Spleen (tissue), 11 donors: ENCODE measurements around the gene ANO4. TPM values are rescaled to one million over a fixed set of nuclear protein-coding genes. Genes with fewer than 3 reads are reported as not detected.

Experiments used
- DNase-seq: peaks from one replicate; pipeline ENCODE4 v3.0.0-alpha.2; 2020
- H3K27ac ChIP-seq, 8 donors: fragments of 200-600 bp; sonication (generic) in 7 of 8; 1 replicate in 4 of 8; 2 replicates in 4 of 8; pipeline versions ENCODE4 v1.5.0 to v1.8.0; 2016 to 2021; ENCODE audit warnings: inconsistent platforms in 4 of 8, mild to moderate bottlenecking in 4 of 8, moderate library complexity in 1 of 8
- H3K27me3 ChIP-seq, 7 donors: fragments of 200-600 bp; sonication (generic) in 6 of 7; replicated peaks in 1 of 7; 1 replicate in 4 of 7; 2 replicates in 3 of 7; pipeline versions ENCODE4 v1.5.0 to v1.8.0; 2016 to 2021; ENCODE audit warnings: inconsistent platforms in 3 of 7, mild to moderate bottlenecking in 1 of 7
- H3K36me3 ChIP-seq, 6 donors: fragments of 200-600 bp; sonication (generic) in 5 of 6; 1 replicate in 4 of 6; 2 replicates in 2 of 6; pipeline versions ENCODE4 v1.5.0 to v1.8.0; 2016 to 2021; ENCODE audit warnings: inconsistent platforms in 2 of 6
- H3K4me1 ChIP-seq, 6 donors: fragments of 200-600 bp; sonication (generic) in 5 of 6; 1 replicate in 3 of 6; 2 replicates in 3 of 6; pipeline versions ENCODE4 v1.5.0 to v1.8.0; 2016 to 2021; ENCODE audit warnings: inconsistent platforms in 3 of 6
- H3K4me3 ChIP-seq, 8 donors: fragments of 200-600 bp; sonication (generic) in 7 of 8; 1 replicate in 4 of 8; 2 replicates in 4 of 8; pipeline versions ENCODE4 v1.5.0 to v1.8.0; 2016 to 2021; ENCODE audit warnings: inconsistent platforms in 4 of 8, mild to moderate bottlenecking in 4 of 8, moderate library complexity in 2 of 8
- H3K9me3 ChIP-seq, 8 donors: fragments of 200-600 bp; sonication (generic) in 7 of 8; 1 replicate in 4 of 8; 2 replicates in 4 of 8; pipeline versions ENCODE4 v1.5.0 to v1.8.0; 2016 to 2021; ENCODE audit warnings: inconsistent platforms in 4 of 8
- CTCF ChIP-seq, 11 experiments: fragments of 200-600 bp in 7 of 11; fragments of 450-650 bp in 4 of 11; sonication (generic) in 4 of 11; IDR thresholded peaks in 8 of 11; conservative IDR thresholded peaks in 3 of 11; 1 replicate in 7 of 11; 2 replicates in 4 of 11; pipeline versions ENCODE4 v1.4.0 to v1.8.0; 2016 to 2021; ENCODE audit warnings: antibody characterized with exemption in 11 of 11, inconsistent platforms in 4 of 11, mild to moderate bottlenecking in 1 of 11
- POLR2A ChIP-seq, 3 donors: fragments of 450-650 bp; IDR thresholded peaks; one replicate each; pipeline ENCODE4 v1.5.1; 2017; ENCODE audit warnings: antibody characterized with exemption in 3 of 3, mild to moderate bottlenecking in 1 of 3
- POLR2AphosphoS5 ChIP-seq, 3 donors: sonication (generic); formaldehyde crosslinking; IDR thresholded peaks; one replicate each; pipeline ENCODE4 v1.5.1; 2017; ENCODE audit warnings: antibody characterized with exemption in 3 of 3
- WGBS, 5 donors: extraction: QIAGEN DNeasy Blood & Tissue Kit in 3 of 5; methylation state at CpG; one replicate each; pipeline versions ENCODE4 v1.1.5 to v1.1.7; 2013 to 2018; 5-methylcytosine and 5-hydroxymethylcytosine counted together
- intact Hi-C: fragments of 100-400 bp; cut with DNase I; formaldehyde crosslinking; loops from one replicate; pipeline ENCODE4 v1.15.0; 2023; ENCODE audit warnings: low total_unique reads
- polyA plus RNA-seq, 3 donors: library from polyadenylated mRNA; stranded (reverse); fragments of 200-250 nt; gene quantifications; one replicate each; pipeline ENCODE4 v1.2.1, GENCODE V29; 2013
- total RNA-seq, 7 donors: library from RNA; depleted of rRNA in 3 of 7; stranded (reverse); fragments of >200 nt in 3 of 7; fragmentation: NEBNext Ultra II Directional in 4 of 7; extraction: Animal tissue kit (Norgen Biotek cat#: 25700) in 4 of 7; gene quantifications; one replicate each; pipeline versions ENCODE4 v1.1.0 to v1.2.1, GENCODE V29; 2016 to 2021
- donor health status: healthy with polysubstance abuse.
- donor health status: DM: no; HTN: no; CAD: no; lungs with moderate emphysema.
- donor health status: DM: no; HTN: no; CAD: no.
- donor health status: Bipolar disorder and iron deficiency.
- donor health status: healthy.
- donor health status: DM: no; HTN: no; CAD: no.
- donor health status: DM: yes; HTN: yes; CAD: no.

The ANO4 gene
- total and polyA plus RNA-seq, 10 donors = 0.42 TPM; not detected in 9

- no peak overlapping the region for H3K27ac ChIP-seq
These were observed 216.3 kb downstream of the ANO4 start for GRCh38 chr12:101010896-101011295.

GRCh38 chr12:101013993-101014392, 219.4 kb downstream of the ANO4 start:
- DNase-seq = no peak
- intact Hi-C loops = no loop called here
- 80 to 88% (median 84%) methylated on average over 6 of the region's 6 CpGs for WGBS, 5 donors
- no peak for TF ChIP-seq POLR2A (IDR thresholded peaks at IDR 0.05)
- no peak for TF ChIP-seq CTCF (IDR thresholded peaks at IDR 0.05 in 8 of 11, conservative IDR thresholded peaks at IDR 0.05 in 3 of 11)
- TF ChIP-seq POLR2AphosphoS5 (IDR thresholded peaks at IDR 0.05) = no peak
- Histone ChIP-seq H3K9me3 (peaks cover 0 to 27% (median 13%) of the 10 kb centered on the region in 8 donors), H3K36me3 (no peaks in the 10 kb centered on the region), H3K27ac (no peak overlapping the region), H3K4me3 (no peak overlapping the region), H3K27me3 (no peaks in the 10 kb centered on the region), H3K4me1 (no peaks in the 10 kb centered on the region)

More at GRCh38 chr12:101010896-101011295, 216.3 kb downstream of the ANO4 start:
- H3K4me1 ChIP-seq = no peaks in the 10 kb centered on the region
- intact Hi-C loops = no loop called here
- no peak overlapping the region for H3K4me3 ChIP-seq
- no peaks in the 10 kb centered on the region for H3K36me3 ChIP-seq
- TF ChIP-seq CTCF (IDR thresholded peaks at IDR 0.05 in 8 of 11, conservative IDR thresholded peaks at IDR 0.05 in 3 of 11) (no peak), POLR2A (IDR thresholded peaks at IDR 0.05) (no peak), POLR2AphosphoS5 (IDR thresholded peaks at IDR 0.05) (no peak)
- H3K27me3 ChIP-seq = no peaks in the 10 kb centered on the region
- DNase-seq = no peak
- H3K9me3 ChIP-seq = peaks cover 0 to 41% (median 20%) of the 10 kb centered on the region in 8 donors
- 20 to 59% (median 38%) methylated on average over 1 of the region's 1 CpG for WGBS, 5 donors

GRCh38 chr12:101015044-101015443, 220.5 kb downstream of the ANO4 start:
- TF ChIP-seq POLR2AphosphoS5 (IDR thresholded peaks at IDR 0.05) = no peak
- TF ChIP-seq CTCF (IDR thresholded peaks at IDR 0.05 in 8 of 11, conservative IDR thresholded peaks at IDR 0.05 in 3 of 11) = no peak
- no peak for TF ChIP-seq POLR2A (IDR thresholded peaks at IDR 0.05)
- peaks cover 0 to 16% (median 3%) of the 10 kb centered on the region in 8 donors for H3K9me3 ChIP-seq
- H3K27me3 ChIP-seq = no peaks in the 10 kb centered on the region
- H3K36me3 ChIP-seq = no peaks in the 10 kb centered on the region
- H3K27ac ChIP-seq = no peak overlapping the region
- no peak overlapping the region for H3K4me3 ChIP-seq
- intact Hi-C loops = no loop called here
- no peaks in the 10 kb centered on the region for H3K4me1 ChIP-seq
- no peak for DNase-seq
- 93 to 98% (median 96%) methylated on average over 2 of the region's 2 CpGs for WGBS, 5 donors

- Histone ChIP-seq H3K27me3 (no peaks in the 10 kb centered on the region), H3K27ac (no peak overlapping the region), H3K36me3 (no peaks in the 10 kb centered on the region), H3K9me3 (peaks cover 0 to 13% (median 0%) of the 10 kb centered on the region in 8 donors), H3K4me3 (no peak overlapping the region), H3K4me1 (no peaks in the 10 kb centered on the region)
- 54 to 71% (median 66%) methylated on average over 2 of the region's 2 CpGs for WGBS, 5 donors
- intact Hi-C loops = no loop called here
- DNase-seq = no peak
- no peak for TF ChIP-seq CTCF (IDR thresholded peaks at IDR 0.05 in 8 of 11, conservative IDR thresholded peaks at IDR 0.05 in 3 of 11)
- TF ChIP-seq POLR2AphosphoS5 (IDR thresholded peaks at IDR 0.05) = no peak
- no peak for TF ChIP-seq POLR2A (IDR thresholded peaks at IDR 0.05)
These were observed 224.0 kb downstream of the ANO4 start for GRCh38 chr12:101018540-101018939.
